ENCODE data around the gene ZNF804B.

Gene ZNF804B

DNA sequence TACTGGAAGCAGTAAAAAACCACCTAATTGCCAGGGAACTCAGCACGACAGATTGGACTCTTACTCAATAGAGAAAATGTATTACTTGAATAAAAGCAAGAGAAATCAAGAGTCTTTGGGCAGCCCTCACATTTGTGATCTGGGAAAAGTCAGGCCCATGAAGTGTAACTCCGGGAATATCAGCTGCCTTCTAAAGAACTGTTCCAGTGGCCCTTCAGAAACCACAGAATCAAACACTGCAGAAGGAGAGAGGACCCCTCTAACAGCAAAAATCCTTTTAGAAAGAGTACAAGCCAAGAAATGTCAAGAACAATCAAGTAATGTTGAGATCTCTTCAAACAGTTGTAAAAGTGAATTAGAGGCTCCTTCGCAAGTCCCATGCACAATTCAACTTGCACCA is 576.0 kb downstream of the ZNF804B start:
- Histone ChIP-seq H3K4me3 (ENCODE audit: low read depth in 1 of 2, low read length in 2 of 2) (no peak overlapping the region), H4K20me1 (ENCODE audit: insufficient read depth, low read length) (no peaks in the 10 kb centered on the region), H3K9ac (ENCODE audit: low read depth, low read length) (no peak overlapping the region), H3K79me2 (ENCODE audit: insufficient read depth, low read length) (no peaks in the 10 kb centered on the region), H3K4me2 (ENCODE audit: insufficient read depth, low read length) (no peak overlapping the region), H3K4me1 (ENCODE audit: insufficient read depth, low read length) (no peaks in the 10 kb centered on the region), H3K36me3 (ENCODE audit: insufficient read depth, low read length) (no peaks in the 10 kb centered on the region), H2AFZ (ENCODE audit: low read depth, low read length) (no peak overlapping the region), H3K27me3 (ENCODE audit: insufficient read depth, low read length, poor library complexity) (no peaks in the 10 kb centered on the region), H3K9me3 (ENCODE audit: insufficient read depth, low read length, severe bottlenecking) (no peaks in the 10 kb centered on the region), H3K27ac (ENCODE audit: low read length) (no peak overlapping the region)
- TF ChIP-seq EZH2 (IDR thresholded peaks at IDR 0.05; ENCODE audit: borderline replicate concordance, low read depth, low read length, severe bottlenecking) = no peak
- TF ChIP-seq, protein P1, sequence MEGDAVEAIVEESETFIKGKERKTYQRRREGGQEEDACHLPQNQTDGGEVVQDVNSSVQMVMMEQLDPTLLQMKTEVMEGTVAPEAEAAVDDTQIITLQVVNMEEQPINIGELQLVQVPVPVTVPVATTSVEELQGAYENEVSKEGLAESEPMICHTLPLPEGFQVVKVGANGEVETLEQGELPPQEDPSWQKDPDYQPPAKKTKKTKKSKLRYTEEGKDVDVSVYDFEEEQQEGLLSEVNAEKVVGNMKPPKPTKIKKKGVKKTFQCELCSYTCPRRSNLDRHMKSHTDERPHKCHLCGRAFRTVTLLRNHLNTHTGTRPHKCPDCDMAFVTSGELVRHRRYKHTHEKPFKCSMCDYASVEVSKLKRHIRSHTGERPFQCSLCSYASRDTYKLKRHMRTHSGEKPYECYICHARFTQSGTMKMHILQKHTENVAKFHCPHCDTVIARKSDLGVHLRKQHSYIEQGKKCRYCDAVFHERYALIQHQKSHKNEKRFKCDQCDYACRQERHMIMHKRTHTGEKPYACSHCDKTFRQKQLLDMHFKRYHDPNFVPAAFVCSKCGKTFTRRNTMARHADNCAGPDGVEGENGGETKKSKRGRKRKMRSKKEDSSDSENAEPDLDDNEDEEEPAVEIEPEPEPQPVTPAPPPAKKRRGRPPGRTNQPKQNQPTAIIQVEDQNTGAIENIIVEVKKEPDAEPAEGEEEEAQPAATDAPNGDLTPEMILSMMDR (IDR thresholded peaks at IDR 0.05; ENCODE audit: borderline replicate concordance, extremely low read depth, low read length, poor library complexity, severe bottlenecking) = no peak
- DNase-seq (no peak), ATAC-seq (ENCODE audit: insufficient read depth, low read depth) (no peak)

DNA sequence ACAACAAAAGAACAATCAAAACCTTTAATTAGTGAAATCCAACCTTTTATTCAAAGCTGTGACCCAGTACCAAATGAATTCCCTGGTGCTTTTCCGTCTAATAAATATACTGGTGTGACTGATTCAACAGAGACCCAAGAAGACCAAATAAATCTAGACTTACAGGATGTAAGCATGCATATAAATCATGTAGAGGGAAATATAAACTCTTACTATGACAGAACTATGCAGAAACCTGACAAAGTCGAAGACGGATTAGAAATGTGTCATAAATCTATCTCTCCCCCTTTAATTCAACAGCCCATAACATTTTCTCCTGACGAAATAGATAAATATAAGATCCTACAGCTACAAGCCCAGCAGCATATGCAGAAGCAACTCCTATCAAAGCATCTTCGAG is 576.6 kb downstream of the ZNF804B start:
- H3K4me3 ChIP-seq (ENCODE audit: low read depth in 1 of 2, low read length in 2 of 2) = no peak overlapping the region
- no peaks in the 10 kb centered on the region for H3K9me3 ChIP-seq (ENCODE audit: insufficient read depth, low read length, severe bottlenecking)
- no peaks in the 10 kb centered on the region for H3K79me2 ChIP-seq (ENCODE audit: insufficient read depth, low read length)
- ATAC-seq (ENCODE audit: insufficient read depth, low read depth) (no peak), DNase-seq (no peak)
- H3K9ac ChIP-seq (ENCODE audit: low read depth, low read length) = no peak overlapping the region
- no peaks in the 10 kb centered on the region for H3K27me3 ChIP-seq (ENCODE audit: insufficient read depth, low read length, poor library complexity)
- no peaks in the 10 kb centered on the region for H4K20me1 ChIP-seq (ENCODE audit: insufficient read depth, low read length)
- TF ChIP-seq, protein P1 (IDR thresholded peaks at IDR 0.05; ENCODE audit: borderline replicate concordance, extremely low read depth, low read length, poor library complexity, severe bottlenecking) = no peak
- no peak for TF ChIP-seq EZH2 (IDR thresholded peaks at IDR 0.05; ENCODE audit: borderline replicate concordance, low read depth, low read length, severe bottlenecking)
- H3K4me1 ChIP-seq (ENCODE audit: insufficient read depth, low read length) = no peaks in the 10 kb centered on the region
- H3K36me3 ChIP-seq (ENCODE audit: insufficient read depth, low read length) = no peaks in the 10 kb centered on the region
- H3K4me2 ChIP-seq (ENCODE audit: insufficient read depth, low read length) = no peak overlapping the region
- no peak overlapping the region for H3K27ac ChIP-seq (ENCODE audit: low read length)
- H2AFZ ChIP-seq (ENCODE audit: low read depth, low read length) = no peak overlapping the region

DNA sequence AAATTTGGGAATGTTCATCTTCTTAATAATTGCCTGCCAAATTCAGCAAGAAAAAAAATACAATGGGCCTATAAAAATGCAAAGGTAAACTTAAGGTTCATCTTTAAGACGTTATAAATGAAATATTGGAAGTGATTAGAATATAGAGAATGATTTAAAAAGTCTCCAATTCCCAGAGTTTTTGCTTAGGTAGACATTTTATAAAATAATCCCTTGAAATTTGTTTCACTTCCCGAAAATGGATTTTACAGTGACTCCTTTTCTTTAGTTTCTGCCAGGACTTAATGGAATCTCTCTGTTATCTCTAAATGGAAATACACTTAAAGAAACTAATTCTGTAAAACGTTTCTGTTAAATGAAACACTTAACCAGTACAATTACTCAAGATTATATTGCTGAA is 580.2 kb downstream of the ZNF804B start:
- Histone ChIP-seq H3K4me1 (ENCODE audit: insufficient read depth, low read length) (no peaks in the 10 kb centered on the region), H2AFZ (ENCODE audit: low read depth, low read length) (no peak overlapping the region), H3K36me3 (ENCODE audit: insufficient read depth, low read length) (no peaks in the 10 kb centered on the region), H3K9me3 (ENCODE audit: insufficient read depth, low read length, severe bottlenecking) (no peaks in the 10 kb centered on the region), H3K27ac (ENCODE audit: low read length) (no peak overlapping the region), H3K27me3 (ENCODE audit: insufficient read depth, low read length, poor library complexity) (no peaks in the 10 kb centered on the region), H3K79me2 (ENCODE audit: insufficient read depth, low read length) (no peaks in the 10 kb centered on the region), H3K4me2 (ENCODE audit: insufficient read depth, low read length) (no peak overlapping the region), H4K20me1 (ENCODE audit: insufficient read depth, low read length) (no peaks in the 10 kb centered on the region), H3K4me3 (ENCODE audit: low read depth in 1 of 2, low read length in 2 of 2) (no peak overlapping the region), H3K9ac (ENCODE audit: low read depth, low read length) (no peak overlapping the region)
- ATAC-seq (ENCODE audit: insufficient read depth, low read depth) (no peak), DNase-seq (no peak)
- TF ChIP-seq, protein P1 (IDR thresholded peaks at IDR 0.05; ENCODE audit: borderline replicate concordance, extremely low read depth, low read length, poor library complexity, severe bottlenecking) = no peak
- no peak for TF ChIP-seq EZH2 (IDR thresholded peaks at IDR 0.05; ENCODE audit: borderline replicate concordance, low read depth, low read length, severe bottlenecking)

DNA sequence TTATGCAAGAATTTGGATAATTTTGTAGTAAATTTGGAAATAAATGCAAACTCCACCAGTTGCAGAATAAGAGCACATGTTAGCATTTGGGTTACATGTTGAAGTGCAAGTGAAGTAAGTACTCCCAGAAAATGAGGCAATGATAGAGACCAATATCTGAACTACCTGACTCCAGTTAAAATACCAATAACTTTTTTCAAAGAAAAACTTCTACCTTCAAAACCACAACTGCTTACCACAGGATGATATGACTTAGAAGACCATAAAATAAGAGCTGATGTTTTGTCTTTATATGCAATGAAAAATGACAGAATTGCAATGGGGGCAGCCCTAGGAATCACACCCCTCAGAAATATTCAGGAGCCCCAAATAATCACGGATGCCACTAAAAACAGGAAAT is 597.6 kb downstream of the ZNF804B start:
- peak; percentile 58; the same call in 2 of the 3 replicates for ATAC-seq (ENCODE audit: insufficient read depth, low read depth)
- TF ChIP-seq EZH2 (IDR thresholded peaks at IDR 0.05; ENCODE audit: borderline replicate concordance, low read depth, low read length, severe bottlenecking) = no peak
- TF ChIP-seq, protein P1 (IDR thresholded peaks at IDR 0.05; ENCODE audit: borderline replicate concordance, extremely low read depth, low read length, poor library complexity, severe bottlenecking) = no peak
- no peak overlapping the region for H3K27ac ChIP-seq (ENCODE audit: low read length)

More for the DNA sequence above, 597.6 kb downstream of the ZNF804B start:
- H3K79me2 ChIP-seq (ENCODE audit: insufficient read depth, low read length) = no peaks in the 10 kb centered on the region
- DNase-seq = no peak
- H2AFZ ChIP-seq (ENCODE audit: low read depth, low read length) = no peak overlapping the region
- H3K4me3 ChIP-seq (ENCODE audit: low read depth in 1 of 2, low read length in 2 of 2) = no peak overlapping the region
- peaks cover 2% of the 10 kb centered on the region for H3K9me3 ChIP-seq (ENCODE audit: insufficient read depth, low read length, severe bottlenecking)
- H3K9ac ChIP-seq (ENCODE audit: low read depth, low read length) = no peak overlapping the region
- no peaks in the 10 kb centered on the region for H4K20me1 ChIP-seq (ENCODE audit: insufficient read depth, low read length)
- no peaks in the 10 kb centered on the region for H3K36me3 ChIP-seq (ENCODE audit: insufficient read depth, low read length)
- peaks cover 4% of the 10 kb centered on the region; the same call in 1 of the 2 replicates for H3K4me1 ChIP-seq (ENCODE audit: insufficient read depth, low read length)
- no peaks in the 10 kb centered on the region for H3K27me3 ChIP-seq (ENCODE audit: insufficient read depth, low read length, poor library complexity)
- H3K4me2 ChIP-seq (ENCODE audit: insufficient read depth, low read length) = no peak overlapping the region

Data from DND-41 (cell line).